GM19099 (cell line): ENCODE measurements around the gene GGT5.

Experiments
- POLR2A ChIP-seq: IDR thresholded peaks from 3 replicates; pipeline ENCODE4 v1.6.1; 2011; ENCODE audit warnings: low read depth; ENCODE audit not compliant: insufficient read length; ENCODE audit errors: extremely low read depth

GGT5 gene

DNA sequence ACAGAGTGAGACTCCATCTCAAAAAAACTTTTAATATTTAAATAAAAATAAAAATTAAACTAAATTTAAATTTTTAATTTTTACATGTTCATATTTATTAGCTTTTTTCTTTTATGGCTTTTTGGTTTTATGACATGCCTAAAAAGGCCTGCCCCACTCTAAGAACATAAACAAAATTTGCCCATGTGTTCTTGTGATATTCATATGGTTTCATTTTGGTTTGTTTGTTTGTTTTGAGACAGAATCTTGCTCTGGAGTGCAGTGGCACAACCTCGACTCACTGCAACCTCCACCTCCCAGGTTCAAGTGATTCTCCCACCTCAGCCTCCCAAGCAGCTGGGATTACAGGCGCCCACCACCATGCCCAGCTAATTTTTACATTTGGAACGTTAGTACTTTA, 35.9 kb downstream of the GGT5 start:
- no peak for TF ChIP-seq POLR2A

- TF ChIP-seq POLR2A: no peak
Observed at GRCh38 chr22:24208012-24208749, 36.7 kb downstream of the GGT5 start.

DNA sequence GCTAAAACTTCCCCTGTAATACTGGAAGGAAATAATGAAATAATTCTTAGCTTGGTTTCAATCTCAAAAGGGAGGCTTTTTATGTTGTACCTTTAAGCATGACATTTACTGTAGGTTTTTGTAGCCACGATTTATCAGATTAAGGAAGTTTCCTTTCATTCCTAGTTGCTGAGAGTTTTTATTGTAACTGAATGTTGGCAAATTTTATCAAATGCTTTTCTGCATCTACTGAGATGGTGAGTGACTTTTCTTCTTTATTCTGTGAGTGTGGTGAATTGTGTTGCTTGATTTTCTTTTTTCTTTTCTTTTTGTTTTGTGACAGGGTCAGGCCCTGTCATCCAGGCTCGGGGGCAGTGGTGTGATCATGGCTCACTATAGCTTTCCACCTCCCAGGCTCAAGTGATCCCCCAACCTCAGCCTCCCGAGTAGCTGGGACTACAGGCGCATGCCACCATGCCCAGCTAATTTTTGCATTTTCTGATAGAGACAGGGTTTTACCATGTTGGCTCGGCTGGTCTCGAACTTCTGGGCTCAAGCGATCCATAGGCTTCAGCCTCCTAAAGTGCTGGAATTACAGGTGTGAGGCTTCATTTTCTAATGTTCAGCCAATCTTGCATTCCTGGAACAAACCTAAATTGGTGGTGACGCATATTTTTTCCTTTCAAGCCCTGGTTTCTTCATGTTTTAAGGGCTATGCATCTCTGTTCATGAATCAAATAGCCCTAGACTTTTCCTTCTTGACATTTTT, 37.4 kb downstream of the GGT5 start:
- no peak for TF ChIP-seq POLR2A

- no peak for TF ChIP-seq POLR2A
Observed at GRCh38 chr22:24205438-24206195, 39.3 kb downstream of the GGT5 start.

DNA sequence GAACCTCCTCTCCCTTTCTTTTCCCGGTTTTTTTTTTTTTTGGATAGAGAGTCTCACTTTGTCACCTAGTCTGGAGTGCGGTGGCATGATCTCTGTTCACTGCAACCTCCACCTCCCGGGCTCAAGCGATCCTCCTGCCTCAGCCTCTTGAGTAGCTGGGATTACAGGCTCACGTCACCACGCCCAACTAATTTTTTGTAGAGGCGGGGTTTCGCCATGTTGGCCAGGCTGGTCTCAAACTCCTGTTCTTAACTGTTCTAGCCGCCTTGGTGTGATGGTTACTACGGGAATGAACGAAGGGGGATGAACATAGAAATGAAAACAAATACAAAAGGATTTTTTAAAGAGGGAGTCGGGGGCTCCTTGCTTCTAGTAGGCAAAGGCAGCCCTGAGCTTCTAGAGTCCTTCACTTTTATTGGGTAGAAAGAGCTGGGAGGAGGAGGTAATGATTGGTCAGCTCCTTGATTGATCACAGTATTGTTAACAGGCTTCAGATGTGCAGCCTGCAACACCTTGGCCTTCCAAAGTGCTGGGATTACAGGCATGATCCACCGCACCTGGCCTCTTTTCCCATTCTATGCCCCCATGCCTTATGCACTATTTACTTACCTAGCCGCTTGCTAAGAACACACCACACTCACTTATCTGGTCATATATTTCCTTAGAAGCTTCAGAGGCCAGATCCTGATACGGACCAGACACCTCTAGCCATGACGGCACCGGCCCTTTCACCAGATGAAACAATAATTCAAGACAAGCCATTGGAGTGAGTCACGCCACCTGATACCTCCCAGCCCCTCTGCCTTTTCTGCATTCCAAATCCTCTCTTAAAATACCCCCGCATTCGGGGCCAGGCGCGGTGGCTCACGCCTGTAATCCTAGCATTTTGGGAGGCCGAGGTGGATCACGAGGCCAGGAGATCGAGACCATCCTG, 42.9 kb downstream of the GGT5 start:
- TF ChIP-seq POLR2A: no peak

DNA sequence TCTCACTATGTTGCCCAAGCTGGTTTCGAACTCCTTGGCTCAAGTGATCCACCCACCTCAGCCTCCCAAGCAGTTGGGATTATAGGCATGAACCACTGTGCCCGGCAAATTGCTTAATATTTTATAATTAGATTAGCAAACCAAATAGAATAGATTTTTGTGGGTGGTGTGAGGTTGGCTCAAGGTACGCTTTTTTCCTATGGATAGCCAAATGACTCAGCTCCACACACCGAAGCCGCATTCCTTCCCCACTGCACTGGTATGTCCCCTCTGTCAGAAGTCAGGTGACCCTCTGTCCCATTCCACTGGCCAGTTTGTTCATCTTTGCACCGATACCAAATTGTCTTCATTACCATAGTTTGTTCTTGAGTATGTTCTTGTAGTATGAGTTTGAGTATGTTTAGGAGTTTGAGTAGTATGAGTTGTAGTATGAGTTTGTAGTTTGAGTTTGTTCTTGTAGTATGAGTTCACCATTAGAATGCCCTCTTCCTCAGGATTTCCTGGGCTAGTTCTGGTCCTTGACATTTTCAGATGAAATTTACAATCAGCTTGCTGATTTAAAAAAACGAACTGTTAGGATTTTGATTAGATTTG, 44.2 kb downstream of the GGT5 start:
- no peak for TF ChIP-seq POLR2A

DNA sequence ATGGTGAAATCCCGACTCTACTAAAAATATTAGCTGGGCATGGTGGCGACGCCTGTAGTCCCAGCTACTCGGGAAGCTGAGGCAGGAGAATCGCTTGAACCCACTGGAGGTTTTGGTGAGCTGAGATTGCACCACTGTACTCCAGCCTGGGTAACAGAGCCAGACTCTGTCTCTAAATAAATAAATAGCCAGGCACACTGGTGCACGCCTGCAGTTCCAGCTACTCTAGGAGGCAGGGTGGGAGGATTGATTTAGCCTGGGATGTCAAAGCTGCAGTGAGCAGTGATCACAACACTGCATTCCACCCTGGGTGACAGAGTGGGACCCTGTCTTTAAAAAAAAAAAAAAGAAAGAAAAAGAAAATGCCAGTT, 46.2 kb downstream of the GGT5 start:
- no peak for TF ChIP-seq POLR2A

DNA sequence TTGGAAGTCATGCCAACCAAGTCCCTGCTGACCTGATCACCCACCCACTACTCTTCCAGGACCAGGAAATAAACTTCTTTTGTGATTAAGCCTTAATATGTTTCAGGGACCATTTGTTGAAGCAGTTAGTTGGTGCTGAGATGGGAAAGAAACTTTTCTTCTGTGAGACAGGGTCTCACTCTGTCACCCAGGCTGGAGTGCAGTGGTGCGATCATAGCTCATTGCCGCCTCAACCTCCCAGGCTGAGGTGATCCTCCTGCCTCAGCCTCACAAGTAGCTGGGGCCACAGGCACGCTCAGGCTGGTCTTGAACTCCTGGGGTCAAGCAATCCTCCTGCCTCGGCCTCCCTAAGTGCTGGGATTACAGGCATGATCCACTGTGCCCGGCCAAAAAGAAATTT, 53.0 kb downstream of the GGT5 start:
- TF ChIP-seq POLR2A: no peak

- TF ChIP-seq POLR2A: no peak
Observed at GRCh38 chr22:24191381-24191841, 53.5 kb downstream of the GGT5 start.

DNA sequence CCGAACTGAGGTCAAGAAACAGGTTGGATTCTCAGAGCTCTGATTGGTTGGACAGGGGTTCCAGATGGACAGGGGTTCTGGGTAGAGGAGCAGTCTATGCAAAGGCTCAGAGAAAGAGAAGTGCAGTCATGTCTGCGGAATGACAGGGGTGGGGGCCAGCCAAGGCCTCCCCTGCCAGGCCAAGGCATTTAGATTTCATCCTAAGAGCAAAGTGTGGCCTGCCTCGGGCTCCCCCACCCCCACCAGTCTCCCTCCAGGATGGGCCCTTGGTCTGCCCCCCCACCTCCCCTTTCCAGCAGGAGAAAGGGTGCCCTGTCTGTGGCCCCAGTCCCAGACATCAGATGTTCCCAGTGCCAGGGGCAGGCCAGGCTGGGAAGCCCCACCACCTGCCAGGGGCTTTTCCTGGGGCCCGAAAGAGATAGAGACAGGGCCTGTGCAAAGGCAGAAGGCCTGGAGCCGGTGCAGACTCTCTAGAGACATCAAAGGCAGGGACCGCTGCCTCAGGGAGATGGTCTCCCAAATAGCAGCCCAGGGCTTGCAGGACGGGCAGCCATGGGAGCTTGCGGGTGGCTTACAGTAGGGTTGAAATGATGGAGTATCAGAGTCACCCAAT, 54.2 kb downstream of the GGT5 start:
- TF ChIP-seq POLR2A: no peak

DNA sequence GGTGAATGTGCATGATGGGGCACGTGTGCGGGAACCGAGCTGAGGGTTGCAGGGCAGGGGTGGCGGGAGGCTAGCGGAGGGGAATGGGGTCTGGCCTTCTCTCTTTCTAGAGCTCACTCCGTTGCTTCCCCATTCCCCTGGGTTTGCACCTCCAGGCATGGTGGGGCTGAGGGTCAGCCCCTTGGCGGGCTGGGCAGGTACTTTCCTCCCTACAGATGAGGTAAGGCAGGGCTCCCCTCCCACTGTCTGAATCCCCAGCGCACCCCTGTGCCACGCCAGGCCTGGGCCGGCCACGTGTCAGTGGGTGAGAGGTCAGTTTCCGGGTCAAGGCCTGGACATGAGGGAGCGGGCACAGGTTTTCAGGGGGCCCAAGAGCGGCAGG, 54.7 kb downstream of the GGT5 start:
- TF ChIP-seq POLR2A: no peak

GRCh38 chr22:24189249-24190158, 55.4 kb downstream of the GGT5 start:
- no peak for TF ChIP-seq POLR2A
